SU-DHL-6 (cell line): Measurements from ENCODE around the gene TOR1A.

Source experiments
- EZH2phosphoT487 ChIP-seq: fragments of 200-600 bp; sonication (generic), shearing (Covaris generic); conservative IDR thresholded peaks from 2 replicates; pipeline ENCODE4 v1.6.1; 2018; ENCODE audit warnings: mild to moderate bottlenecking, antibody characterized with exemption, low read length, moderate library complexity, mixed read lengths
- TF ChIP-seq, protein P1 (sequence below): fragments of 200-600 bp; sonication (generic); IDR thresholded peaks from one replicate; pipeline ENCODE4 v1.5.1; 2017; ENCODE audit warnings: antibody characterized with exemption, mild to moderate bottlenecking, low read length, moderate library complexity; ENCODE audit not compliant: insufficient read depth, poor library complexity, severe bottlenecking

DNA sequence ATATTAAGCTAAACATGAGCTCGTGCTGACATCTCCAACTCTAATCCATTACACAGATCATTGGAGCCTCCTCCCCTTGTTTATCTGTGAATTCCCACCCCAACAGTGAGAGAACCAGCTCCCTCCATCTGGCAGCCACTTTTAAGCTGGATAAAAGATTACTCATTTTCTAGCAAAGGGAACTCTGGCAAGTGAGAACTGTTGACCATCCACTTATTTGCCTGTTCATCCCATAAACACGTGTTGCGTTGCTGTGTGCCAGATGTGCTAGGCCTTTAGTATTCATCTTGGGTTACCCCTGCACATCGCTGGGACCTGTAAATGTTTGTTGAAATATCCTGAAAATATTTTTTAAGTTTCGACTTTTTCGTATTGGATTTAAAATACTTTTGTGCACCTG lies 2.4 kb upstream of the TOR1A start:
- TF ChIP-seq, protein P1, sequence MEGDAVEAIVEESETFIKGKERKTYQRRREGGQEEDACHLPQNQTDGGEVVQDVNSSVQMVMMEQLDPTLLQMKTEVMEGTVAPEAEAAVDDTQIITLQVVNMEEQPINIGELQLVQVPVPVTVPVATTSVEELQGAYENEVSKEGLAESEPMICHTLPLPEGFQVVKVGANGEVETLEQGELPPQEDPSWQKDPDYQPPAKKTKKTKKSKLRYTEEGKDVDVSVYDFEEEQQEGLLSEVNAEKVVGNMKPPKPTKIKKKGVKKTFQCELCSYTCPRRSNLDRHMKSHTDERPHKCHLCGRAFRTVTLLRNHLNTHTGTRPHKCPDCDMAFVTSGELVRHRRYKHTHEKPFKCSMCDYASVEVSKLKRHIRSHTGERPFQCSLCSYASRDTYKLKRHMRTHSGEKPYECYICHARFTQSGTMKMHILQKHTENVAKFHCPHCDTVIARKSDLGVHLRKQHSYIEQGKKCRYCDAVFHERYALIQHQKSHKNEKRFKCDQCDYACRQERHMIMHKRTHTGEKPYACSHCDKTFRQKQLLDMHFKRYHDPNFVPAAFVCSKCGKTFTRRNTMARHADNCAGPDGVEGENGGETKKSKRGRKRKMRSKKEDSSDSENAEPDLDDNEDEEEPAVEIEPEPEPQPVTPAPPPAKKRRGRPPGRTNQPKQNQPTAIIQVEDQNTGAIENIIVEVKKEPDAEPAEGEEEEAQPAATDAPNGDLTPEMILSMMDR: no peak
- no peak for TF ChIP-seq EZH2phosphoT487
